HG03565 (cell line): Measurements from ENCODE around the gene CANT1.

Source experiments
- ATAC-seq: cut with Tn5 transposase; IDR thresholded peaks from one replicate; pipeline ENCODE4 v1.9.1; 2021; ENCODE audit warnings: mild to moderate bottlenecking, moderate library complexity; ENCODE audit not compliant: unreplicated experiment

Gene CANT1

GRCh38 chr17:78979780-78980623 lies 29.6 kb downstream of the CANT1 start, which contains the start of gene LGALS3BP:
LGALS3BP (minus strand) TSS chr17:78979923; CDS start chr17:78977191, 2,732 bp downstream.
- no peak for ATAC-seq

GRCh38 chr17:78977997-78978973 lies 31.3 kb downstream of the CANT1 start:
- no peak for ATAC-seq

- no peak for ATAC-seq
These were observed 32.0 kb downstream of the CANT1 start for GRCh38 chr17:78977681-78977943.

- no peak for ATAC-seq
These were observed 32.5 kb downstream of the CANT1 start for GRCh38 chr17:78976907-78977680.

- ATAC-seq, result no peak
These were observed 34.7 kb downstream of the CANT1 start for GRCh38 chr17:78974635-78975591.

- no peak for ATAC-seq
These were observed 35.6 kb downstream of the CANT1 start for GRCh38 chr17:78973792-78974520.

GRCh38 chr17:78973196-78973595 lies 36.4 kb downstream of the CANT1 start:
- no peak for ATAC-seq

GRCh38 chr17:78972507-78973105 lies 37.0 kb downstream of the CANT1 start:
- ATAC-seq, result no peak

GRCh38 chr17:78971756-78972506 lies 37.6 kb downstream of the CANT1 start:
- ATAC-seq, result no peak

- ATAC-seq, result no peak
These were observed 38.5 kb downstream of the CANT1 start for GRCh38 chr17:78970834-78971755.

- no peak for ATAC-seq
These were observed 39.7 kb downstream of the CANT1 start for GRCh38 chr17:78969865-78970264.

- no peak for ATAC-seq
These were observed 41.7 kb downstream of the CANT1 start for GRCh38 chr17:78967782-78968362.

GRCh38 chr17:78966910-78967600 lies 42.5 kb downstream of the CANT1 start:
- no peak for ATAC-seq

- no peak for ATAC-seq
These were observed 43.3 kb downstream of the CANT1 start for GRCh38 chr17:78966123-78966813.

GRCh38 chr17:78965491-78965924 lies 44.1 kb downstream of the CANT1 start:
- ATAC-seq, result no peak
